Measurements from ENCODE around the gene GRM8. TPM values are rescaled to one million over a fixed set of nuclear protein-coding genes. Genes with fewer than 3 reads are reported as not detected.
"Not testable (repeated sequence)": the region's sequence is repeated elsewhere in the genome, so short reads cannot be mapped to it uniquely, and the experiment has no call there.

GRM8 gene
- total RNA-seq, 1 experiment from 2014 or later, result not detected

GRCh38 chr7:126838194-126838593 lies 414.5 kb downstream of the GRM8 start:
- POLR2A ChIA-PET, result no interaction called here
- no peak for ATAC-seq

DNA sequence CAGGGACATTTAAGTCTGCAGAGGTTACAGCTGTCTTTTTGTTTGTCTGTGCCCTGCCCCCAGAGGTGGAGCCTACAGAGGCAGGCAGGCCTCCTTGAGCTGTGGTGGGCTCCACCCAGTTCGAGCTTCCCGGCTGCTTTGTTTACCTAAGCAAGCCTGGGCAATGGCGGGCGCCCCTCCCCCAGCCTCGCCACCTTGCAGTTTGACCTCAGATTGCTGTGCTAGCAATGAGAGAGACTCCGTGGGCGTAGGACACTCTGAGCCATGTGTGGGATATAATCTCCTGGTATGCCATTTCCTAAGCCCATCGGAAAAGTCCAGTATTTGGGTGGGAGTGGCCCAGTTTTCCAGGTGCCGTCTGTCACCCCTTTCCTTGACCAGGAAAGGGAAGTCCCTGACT lies 421.5 kb downstream of the GRM8 start:
- H3K27ac ChIP-seq (ENCODE audit: low read length); CTCF ChIA-PET; in situ Hi-C loops (cut with HindIII; ENCODE audit: low pct_unique_long_range_greater_than_20kb, low sequenced_read_pairs); ATAC-seq; H3K4me3 ChIP-seq (ENCODE audit: low read depth in 2 of 2, low read length in 2 of 2); H3K9me3 ChIP-seq (ENCODE audit: control insufficient read depth, insufficient read depth, low read depth, low read length); H3K4me1 ChIP-seq (ENCODE audit: control insufficient read depth, insufficient read depth, low read length); DNase-seq (ENCODE audit: low read depth, low spot score); intact Hi-C loops (cut with micrococcal nuclease; ENCODE audit: unreplicated experiment); BruUV-seq (replicated peaks); H3K36me3 ChIP-seq (ENCODE audit: control insufficient read depth, insufficient read depth, low read length); H3K27me3 ChIP-seq (ENCODE audit: control insufficient read depth, insufficient read depth, low read length); POLR2A ChIA-PET: not testable (repeated sequence)

More at GRCh38 chr7:126838194-126838593, 414.5 kb downstream of the GRM8 start:
- DNase-seq (ENCODE audit: low read depth, low spot score), result no peak
- BruUV-seq (replicated peaks), result no TSS peak
- in situ Hi-C loops (cut with HindIII; ENCODE audit: low pct_unique_long_range_greater_than_20kb, low sequenced_read_pairs), result no loop called here
- no peaks in the 10 kb centered on the region for H3K9me3 ChIP-seq (ENCODE audit: control insufficient read depth, insufficient read depth, low read depth, low read length)
- CTCF ChIA-PET, result no interaction called here
- H3K27ac ChIP-seq (ENCODE audit: low read length), result no peak overlapping the region
- no peak overlapping the region for H3K4me3 ChIP-seq (ENCODE audit: low read depth in 2 of 2, low read length in 2 of 2)
- no peaks in the 10 kb centered on the region for H3K36me3 ChIP-seq (ENCODE audit: control insufficient read depth, insufficient read depth, low read length)
- TF ChIP-seq CTCF (IDR thresholded peaks at IDR 0.05) (no peak), TCF7L2 (IDR thresholded peaks at IDR 0.05; ENCODE audit: low read depth, low read length) (no peak)
- intact Hi-C loops (cut with micrococcal nuclease; ENCODE audit: unreplicated experiment), result no loop called here
- H3K27me3 ChIP-seq (ENCODE audit: control insufficient read depth, insufficient read depth, low read length), result no peaks in the 10 kb centered on the region
- no peaks in the 10 kb centered on the region for H3K4me1 ChIP-seq (ENCODE audit: control insufficient read depth, insufficient read depth, low read length)

- ATAC-seq (no peak), DNase-seq (ENCODE audit: low read depth, low spot score) (no peak)
- BruUV-seq (replicated peaks), result no TSS peak
- Histone ChIP-seq H3K9me3 (ENCODE audit: control insufficient read depth, insufficient read depth, low read depth, low read length) (no peaks in the 10 kb centered on the region), H3K4me1 (ENCODE audit: control insufficient read depth, insufficient read depth, low read length) (no peaks in the 10 kb centered on the region), H3K4me3 (ENCODE audit: low read depth in 2 of 2, low read length in 2 of 2) (no peak overlapping the region), H3K27ac (ENCODE audit: low read length) (no peak overlapping the region), H3K36me3 (ENCODE audit: control insufficient read depth, insufficient read depth, low read length) (no peaks in the 10 kb centered on the region), H3K27me3 (ENCODE audit: control insufficient read depth, insufficient read depth, low read length) (no peaks in the 10 kb centered on the region)
- CTCF ChIA-PET, result no interaction called here
- POLR2A ChIA-PET, result no interaction called here
- intact Hi-C loops (cut with micrococcal nuclease; ENCODE audit: unreplicated experiment), result no loop called here
- in situ Hi-C loops (cut with HindIII; ENCODE audit: low pct_unique_long_range_greater_than_20kb, low sequenced_read_pairs), result no loop called here
- TF ChIP-seq POLR2AphosphoS5 (IDR thresholded peaks at IDR 0.05; ENCODE audit: low read depth, low read length) (no peak), CTCF (IDR thresholded peaks at IDR 0.05) (no peak), SIN3A (IDR thresholded peaks at IDR 0.05; ENCODE audit: borderline replicate concordance, insufficient read depth, low read depth, low read length) (no peak), TCF7L2 (IDR thresholded peaks at IDR 0.05; ENCODE audit: low read depth, low read length) (no peak), REST (IDR thresholded peaks at IDR 0.05; ENCODE audit: insufficient read depth in 1 of 2, low read depth in 2 of 2, low read length in 1 of 2) (no peak)
These were observed 431.8 kb downstream of the GRM8 start for GRCh38 chr7:126820925-126821324.
